Right lobe of liver (tissue), 4 donors: Measurements from ENCODE around the gene REEP5.

Experiments
- CTCF ChIP-seq, 4 donors: fragments of 200-600 bp in 3 of 4; fragments of 450-650 bp in 1 of 4; IDR thresholded peaks; one replicate each; pipeline versions ENCODE4 v1.5.1 to v1.8.0; 2016 to 2022; ENCODE audit warnings: antibody characterized with exemption in 4 of 4, mild to moderate bottlenecking in 2 of 4
- POLR2A ChIP-seq: fragments of 450-650 bp; IDR thresholded peaks from one replicate; pipeline ENCODE4 v1.6.1; 2017; ENCODE audit warnings: antibody characterized with exemption, mild to moderate bottlenecking
- donor health status: DM: no; HTN: no; CAD: no.
- donor health status: DM: no; HTN: no; CAD: no.
- donor health status: DM: no; HTN: yes; CAD: no.

GRCh38 chr5:112849912-112850311 is 72.1 kb downstream of the REEP5 start:
- no peak for TF ChIP-seq POLR2A
- TF ChIP-seq CTCF (IDR thresholded peaks at IDR 0.05) = no peak
